HG02970 (cell line): ENCODE data around the gene PLXNA2.

Source experiments
- ATAC-seq: cut with Tn5 transposase; IDR thresholded peaks from one replicate; pipeline ENCODE4 v1.9.1; 2021; ENCODE audit warnings: mild to moderate bottlenecking, moderate library complexity, moderate number of reproducible peaks; ENCODE audit not compliant: unreplicated experiment, low FRiP score

Gene PLXNA2

DNA sequence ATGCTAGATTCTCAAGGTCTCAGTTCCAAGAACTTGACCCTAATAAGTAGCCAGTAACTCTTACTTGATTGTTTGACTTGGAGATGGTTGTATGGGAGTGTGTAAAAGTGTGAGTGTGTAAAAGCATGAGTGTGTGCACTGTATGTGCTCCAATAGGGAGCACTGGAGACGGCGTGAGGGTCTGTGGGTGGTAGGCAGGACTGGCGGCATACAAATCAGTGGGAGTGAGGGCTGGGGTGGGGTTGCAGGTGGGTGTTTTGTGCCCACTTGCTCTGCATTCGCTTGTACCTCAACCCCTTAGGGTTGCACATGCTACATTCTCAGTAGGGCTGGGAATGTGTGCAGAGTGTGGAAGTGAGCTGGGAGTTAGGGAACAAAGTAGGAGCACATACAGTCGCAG, 253.7 kb downstream of the PLXNA2 start:
- no peak for ATAC-seq

DNA sequence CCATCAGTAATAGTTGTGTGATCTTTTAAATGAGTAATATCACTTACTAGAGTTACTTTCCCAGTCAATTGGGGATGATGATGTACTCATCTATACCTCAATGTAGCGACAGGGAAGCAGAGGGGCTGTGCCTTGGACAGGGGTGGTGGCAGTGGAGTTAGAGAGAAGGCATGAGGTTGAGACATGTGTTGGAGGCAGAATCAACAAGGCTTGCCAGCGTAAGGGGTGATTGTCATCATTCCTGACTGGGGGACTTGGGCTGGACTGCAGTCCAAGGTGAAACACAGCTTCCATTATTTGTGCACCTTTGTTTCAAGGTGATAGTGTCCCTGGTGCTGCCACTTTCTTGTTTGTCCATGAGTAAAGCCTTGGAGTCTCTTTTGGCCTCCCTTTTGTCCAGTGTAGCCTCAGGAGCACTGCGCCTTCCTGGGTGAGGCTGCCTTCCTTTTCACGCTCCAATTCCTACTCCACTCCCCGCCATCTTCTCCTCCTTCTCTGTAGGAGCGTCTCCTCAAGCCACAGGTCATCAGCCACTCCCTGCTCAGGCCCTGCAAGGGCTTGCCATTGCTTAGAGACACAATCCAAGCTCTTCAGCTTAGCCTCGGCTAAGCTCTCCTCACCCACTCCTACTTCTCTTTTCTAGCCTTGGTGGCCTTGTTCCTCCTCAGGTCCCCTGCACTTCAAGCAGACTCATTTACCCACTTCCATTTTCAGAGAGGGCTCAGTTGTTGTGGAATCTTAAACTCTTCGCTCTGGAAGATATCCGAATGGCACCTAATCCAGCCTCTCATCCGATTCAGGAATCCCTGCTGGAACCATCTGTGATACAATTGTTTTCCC, 255.6 kb downstream of the PLXNA2 start:
- no peak for ATAC-seq

DNA sequence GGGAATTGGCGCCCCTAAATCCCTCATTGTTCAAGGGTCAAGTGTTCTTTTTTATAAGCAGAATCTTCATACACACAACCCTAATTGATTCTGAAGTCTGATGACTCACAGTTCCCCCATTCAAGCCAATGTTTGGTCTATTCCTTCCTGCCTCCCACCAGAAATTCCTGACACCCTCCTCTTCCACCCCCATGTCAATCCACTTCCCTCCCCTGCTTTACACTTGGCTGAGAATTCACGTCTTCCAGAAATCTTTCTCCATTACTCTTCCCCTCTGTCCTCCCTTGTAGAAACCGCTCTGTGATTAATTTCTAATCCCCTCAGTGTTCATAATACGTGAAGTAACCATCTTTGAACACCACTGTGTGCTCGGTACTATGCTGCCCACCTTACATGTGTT, 257.0 kb downstream of the PLXNA2 start:
- no peak for ATAC-seq

DNA sequence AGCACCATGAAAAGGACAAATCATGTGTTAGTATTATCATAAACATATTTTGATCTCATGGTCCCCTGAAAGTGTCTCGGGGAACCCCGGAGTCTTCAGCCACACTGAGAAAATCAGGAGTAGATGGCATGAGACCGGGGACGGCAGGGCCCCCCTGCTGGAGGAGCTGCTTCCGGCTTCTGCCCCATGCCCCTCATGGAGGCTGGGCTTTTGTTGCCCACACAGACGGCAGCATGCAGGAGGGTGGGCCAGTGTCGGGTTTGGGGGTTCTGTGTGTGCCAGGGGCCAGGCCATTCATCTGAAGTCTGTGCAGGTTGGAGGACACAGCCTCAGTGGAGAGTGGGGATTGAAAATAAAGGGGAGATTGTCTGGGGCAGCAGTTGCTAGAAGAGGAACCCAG, 258.2 kb downstream of the PLXNA2 start:
- ATAC-seq, result no peak

DNA sequence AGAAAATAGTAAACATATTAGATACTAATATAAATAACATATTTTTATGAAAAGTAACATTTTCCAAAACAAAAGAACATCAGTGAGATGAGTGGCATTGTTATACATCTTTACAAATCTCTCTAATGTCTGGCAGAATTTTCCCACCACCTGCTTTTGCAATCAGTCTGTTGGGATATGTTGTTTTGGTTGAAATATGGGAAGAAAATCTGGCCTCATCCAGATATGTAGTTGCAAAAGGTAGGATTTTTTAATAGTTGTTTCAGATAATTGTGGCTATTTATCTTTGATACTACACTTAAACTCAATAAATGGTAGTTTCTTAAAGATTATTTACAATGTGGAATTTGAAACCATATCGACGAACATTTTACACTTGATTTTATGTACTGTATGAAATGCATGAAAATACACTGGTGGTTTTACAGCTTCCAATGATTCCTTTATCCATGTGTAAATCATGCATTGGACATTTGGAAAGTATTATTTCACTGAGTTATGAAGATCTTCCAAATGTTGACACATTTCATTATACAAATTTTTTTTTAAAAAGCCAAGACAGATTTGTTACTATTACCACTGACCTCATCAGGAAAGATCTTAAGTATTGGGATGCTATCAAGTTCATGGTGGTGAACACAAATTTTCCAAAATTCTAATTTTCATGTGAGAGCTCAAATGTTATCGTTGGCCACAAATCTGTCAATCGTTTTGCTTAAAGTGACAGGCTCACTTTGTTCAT, 259.2 kb downstream of the PLXNA2 start:
- ATAC-seq, result no peak

DNA sequence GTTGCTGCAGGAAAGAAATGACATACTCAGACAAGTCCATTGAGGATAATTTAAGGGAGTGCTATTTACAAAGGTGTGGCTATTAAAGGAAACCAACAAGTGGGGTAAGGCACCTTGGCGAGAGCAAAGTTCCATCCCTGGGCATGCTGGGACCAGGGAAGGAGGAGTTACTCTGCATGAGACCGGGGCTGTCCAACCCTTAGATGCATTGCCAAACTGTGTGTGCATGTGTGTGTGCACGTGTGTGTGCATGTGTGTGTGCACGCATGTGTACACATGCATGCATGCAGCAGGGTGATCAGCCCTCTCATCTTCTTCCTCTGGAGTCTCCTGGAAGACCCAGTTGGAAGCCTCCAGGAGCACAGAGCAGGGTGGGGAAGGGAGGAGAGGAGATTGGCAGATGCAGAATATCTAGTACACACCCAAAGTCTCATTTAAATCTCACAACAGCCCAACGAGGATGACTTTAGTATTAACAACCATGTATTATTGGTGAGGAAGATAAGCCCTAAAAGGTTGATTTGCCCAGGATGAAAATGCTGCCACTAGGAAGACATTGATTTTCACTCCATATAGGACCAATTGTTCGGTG, 261.0 kb downstream of the PLXNA2 start:
- no peak for ATAC-seq

DNA sequence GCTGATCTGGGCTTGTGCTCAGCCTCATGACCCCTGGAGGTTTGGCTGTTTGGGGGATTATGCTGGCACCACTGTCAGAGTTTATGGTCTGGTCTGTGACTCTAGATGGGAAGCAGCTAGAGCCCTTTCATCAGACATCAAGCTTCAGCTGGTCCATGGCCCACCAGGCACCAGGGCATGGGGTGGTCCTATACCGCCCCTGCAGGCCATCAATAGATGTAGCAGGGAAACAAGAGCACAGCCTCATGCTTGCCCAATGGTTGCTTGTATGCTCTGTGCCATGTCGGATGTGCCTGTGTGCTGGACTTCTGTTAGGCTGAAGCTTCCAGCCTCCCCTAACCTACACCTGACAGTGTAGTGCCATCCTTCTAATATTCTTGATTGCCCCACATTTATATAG, 262.2 kb downstream of the PLXNA2 start:
- no peak for ATAC-seq

DNA sequence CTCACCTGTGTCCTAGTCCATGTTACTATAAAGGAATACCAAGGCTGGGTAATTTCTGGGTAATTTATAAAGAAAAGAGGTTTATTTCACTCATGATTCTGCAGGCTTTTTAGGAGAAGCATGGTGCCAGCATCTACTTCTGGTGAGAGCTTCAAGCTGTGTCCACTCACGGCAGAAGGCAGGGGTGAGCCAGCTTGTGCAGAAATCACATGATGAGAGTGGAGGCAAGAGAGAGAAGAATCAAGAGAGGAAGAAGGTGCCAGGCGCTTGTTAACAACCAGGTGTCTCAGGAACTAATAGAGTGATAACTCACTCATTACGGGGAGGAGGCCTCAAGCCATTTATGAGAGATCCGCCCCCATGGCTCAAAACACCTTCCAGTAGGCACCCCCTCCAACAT, 265.7 kb downstream of the PLXNA2 start:
- no peak for ATAC-seq

DNA sequence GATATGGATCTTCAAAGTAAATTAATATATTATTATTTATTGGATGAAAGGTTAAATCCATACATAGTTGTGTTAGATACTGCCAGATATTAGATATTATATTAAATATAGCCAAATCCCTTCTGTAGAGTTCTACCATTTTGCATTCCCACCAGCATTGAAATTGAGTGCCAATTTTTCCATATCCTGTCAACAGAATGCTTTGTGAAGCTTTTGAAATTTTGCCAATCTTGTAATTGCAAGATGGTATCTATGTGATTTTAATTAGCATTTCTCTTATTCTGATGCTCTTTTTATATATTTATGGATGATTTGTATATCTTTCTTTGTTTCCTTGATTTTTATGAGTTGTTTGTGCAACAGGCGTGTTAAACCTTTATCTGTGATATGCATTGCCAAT, 266.3 kb downstream of the PLXNA2 start:
- no peak for ATAC-seq

DNA sequence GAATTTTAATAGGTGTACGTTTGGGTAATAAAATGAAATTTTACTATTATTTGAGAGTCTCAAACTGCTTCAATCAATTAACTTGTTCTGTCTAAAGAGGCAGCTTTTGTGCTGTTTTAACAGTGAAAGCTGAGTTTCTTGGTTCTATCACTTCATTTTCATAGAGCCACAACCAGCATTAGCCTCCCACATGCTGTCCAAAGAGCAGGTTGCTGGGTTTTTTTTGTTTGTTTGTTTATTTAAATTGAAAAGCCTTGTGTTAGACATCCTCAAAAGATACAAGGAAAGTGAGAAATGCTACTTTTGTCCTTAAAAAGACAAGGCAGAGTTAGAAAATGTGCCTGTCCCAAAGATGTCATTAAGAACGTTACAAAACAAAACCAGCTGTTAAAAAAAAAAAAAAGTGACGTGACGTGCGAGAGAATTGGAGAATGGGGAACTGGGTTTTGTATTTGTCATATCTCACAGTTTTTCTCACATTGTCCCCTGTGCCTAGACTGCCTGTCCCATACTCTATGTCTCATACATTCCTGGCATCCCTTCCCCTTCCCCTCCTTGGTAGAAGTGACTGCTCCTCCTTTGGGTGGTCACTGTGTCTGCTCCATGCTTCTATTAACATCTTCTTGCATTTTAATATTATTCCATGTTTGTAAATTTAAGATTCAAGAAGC, 270.2 kb downstream of the PLXNA2 start:
- ATAC-seq, result no peak

DNA sequence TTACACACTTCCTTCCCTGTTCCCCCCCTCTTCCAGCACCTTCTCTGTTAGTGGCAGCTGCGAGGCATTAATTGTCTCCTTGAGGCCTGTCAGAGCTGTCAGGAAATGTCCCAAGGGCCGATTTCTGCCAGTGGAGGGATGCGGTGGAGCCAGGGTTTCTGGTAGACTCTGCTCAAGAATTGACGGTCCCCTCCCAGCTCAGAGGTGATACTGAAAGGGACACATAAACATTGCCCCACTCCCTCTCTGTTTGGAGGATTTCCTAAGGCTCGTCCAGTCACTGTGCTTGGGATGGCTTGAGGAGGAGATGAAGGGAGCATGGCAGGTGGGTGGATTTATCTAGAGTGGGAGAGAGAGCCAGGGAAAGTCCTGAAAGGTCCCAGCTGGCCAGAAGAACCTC, 271.8 kb downstream of the PLXNA2 start:
- no peak for ATAC-seq
